Measurements from ENCODE around the gene PDE7B. TPM values are rescaled to one million over a fixed set of nuclear protein-coding genes. Genes with fewer than 3 reads are reported as not detected.

PDE7B gene
- total and polyA plus RNA-seq, 2 of the 8 experiments (the other 6 are each of a cell fraction or from before 2014, with no cell fraction given), result not detected

- Histone ChIP-seq H3K23ac (ENCODE audit: insufficient read length) (no peak overlapping the region), H4K5ac (ENCODE audit: insufficient read length, low read depth, low read length) (no peak overlapping the region), H3K79me2 (ENCODE audit: control insufficient read depth in 1 of 2, insufficient read depth in 2 of 2, low read length in 2 of 2) (no peaks in the 10 kb centered on the region), H2BK12ac (ENCODE audit: low read depth, low read length) (no peak overlapping the region), H3K4me1 (replicated peaks in 1 of 4; ENCODE audit: control insufficient read depth in 3 of 4, insufficient read depth in 4 of 4, low read length in 3 of 4) (no peaks in the 10 kb centered on the region), H2AK5ac (ENCODE audit: low read depth, low read length) (no peak overlapping the region), H4K20me1 (replicated peaks in 1 of 2; ENCODE audit: control insufficient read depth in 1 of 2, insufficient read depth in 2 of 2, low read length in 2 of 2) (no peaks in the 10 kb centered on the region), H2BK15ac (ENCODE audit: low read length) (no peak overlapping the region), H3K4ac (replicated peaks; ENCODE audit: insufficient read length, low read depth, low read length) (no peak overlapping the region), H4K8ac (ENCODE audit: extremely low read depth, insufficient read depth, low read length) (no peak overlapping the region), H4K91ac (replicated peaks; ENCODE audit: insufficient read length, low read length) (no peak overlapping the region), H2AFZ (ENCODE audit: low read length) (no peak overlapping the region), H2BK20ac (ENCODE audit: low read length) (no peak overlapping the region), H3K14ac (ENCODE audit: insufficient read length) (no peak overlapping the region), H3K9ac (replicated peaks in 1 of 4; ENCODE audit: extremely low read depth in 1 of 4, low read depth in 3 of 4, low read length in 3 of 4) (no peak overlapping the region), H3K4me3 (ENCODE audit: extremely low read depth in 1 of 4, insufficient read depth in 2 of 4, low read depth in 3 of 4, low read length in 4 of 4) (no peak overlapping the region), H3K18ac (ENCODE audit: extremely low read depth, low read length) (no peak overlapping the region), H2BK5ac (ENCODE audit: low read depth, low read length) (no peak overlapping the region), H3K27me3 (replicated peaks in 1 of 4; ENCODE audit: control insufficient read depth in 3 of 4, extremely low read depth in 1 of 4, insufficient read depth in 3 of 4, low read length in 3 of 4) (no peaks in the 10 kb centered on the region), H3K4me2 (ENCODE audit: insufficient read depth in 1 of 2, low read depth in 2 of 2, low read length in 2 of 2) (no peak overlapping the region), H3K56ac (replicated peaks; ENCODE audit: insufficient read length, low read depth, low read length) (no peak overlapping the region), H3K27ac (ENCODE audit: low read depth, low read length) (no peak overlapping the region), H3K23me2 (ENCODE audit: low read depth, low read length) (no peaks in the 10 kb centered on the region; the same call in 1 of the 2 replicates), H3K36me3 (ENCODE audit: control insufficient read depth in 2 of 4, insufficient read depth in 4 of 4, low read length in 3 of 4) (no peaks in the 10 kb centered on the region), H2BK120ac (replicated peaks; ENCODE audit: low read depth, low read length) (no peak overlapping the region), H3K79me1 (ENCODE audit: low read depth, low read length) (no peaks in the 10 kb centered on the region), H3K9me3 (ENCODE audit: insufficient read depth in 2 of 2, low read depth in 1 of 2, low read length in 1 of 2) (no peaks in the 10 kb centered on the region)
- CTCF ChIA-PET (ENCODE audit: partially characterized antibody), result interaction anchor here (1.4 kb wide), 1 partner anchor 79 kb away, joined by 4 read pairs; no protein-coding TSS in a partner anchor
- no peak for FAIRE-seq
- POLR2A ChIA-PET (ENCODE audit: partially characterized antibody), result no interaction called here
- WGBS, 2 experiments (ENCODE audit: extremely low coverage in 1 of 2, insufficient coverage in 1 of 2, insufficient read length in 1 of 2, insufficient replicate concordance in 2 of 2, low coverage in 1 of 2, low lambda C conversion rate in 2 of 2, missing lambda C conversion rate in 1 of 2), result 88% methylated on average over 1 of the region's 1 CpG; no CpG with 5 or more reads in 1 of the 2 experiments
- TF ChIP-seq HDAC2 (IDR thresholded peaks at IDR 0.05; ENCODE audit: borderline replicate concordance in 1 of 2, low read depth in 2 of 2, low read length in 2 of 2) (no peak), SP2 (IDR thresholded peaks at IDR 0.05; ENCODE audit: low read length) (no peak), JUN (IDR thresholded peaks at IDR 0.05; ENCODE audit: low read depth, low read length) (no peak), PHF8 (conservative IDR thresholded peaks at IDR 0.05; ENCODE audit: low read depth, low read length) (no peak), E2F6 (IDR thresholded peaks at IDR 0.05) (no peak), KDM4A (IDR thresholded peaks at IDR 0.05; ENCODE audit: low read depth, low read length, severe bottlenecking) (no peak), RXRA (IDR thresholded peaks at IDR 0.05; ENCODE audit: insufficient read depth, low read depth, low read length) (no peak), SIN3A (conservative IDR thresholded peaks at IDR 0.05 in 1 of 2, IDR thresholded peaks at IDR 0.05 in 1 of 2; ENCODE audit: low read depth in 1 of 2, low read length in 2 of 2) (no peak), POU5F1 (IDR thresholded peaks at IDR 0.05; ENCODE audit: low read depth, low read length) (no peak), EZH2 (IDR thresholded peaks at IDR 0.05; ENCODE audit: low read depth, low read length, severe bottlenecking) (no peak), SP1 (IDR thresholded peaks at IDR 0.05; ENCODE audit: low read depth, low read length) (no peak), CBX8 (IDR thresholded peaks at IDR 0.05; ENCODE audit: borderline replicate concordance, low read depth, low read length) (no peak)
- no peak for DNase-seq (ENCODE audit: low read depth in 1 of 2, low spot score in 2 of 2)
Measured at GRCh38 chr6:136123468-136123867, 272.0 kb downstream of the PDE7B start.

Measured in H1 (cell line).